Measurements from ENCODE around the gene PAX7. TPM values are rescaled to one million over a fixed set of nuclear protein-coding genes. Genes with fewer than 3 reads are reported as not detected.
"Not testable (repeated sequence)": the region's sequence is repeated elsewhere in the genome, so short reads cannot be mapped to it uniquely, and the experiment has no call there.

The PAX7 gene
- total and polyA plus RNA-seq, 11 donors: not detected

- Histone ChIP-seq H3K4me3 (no peak overlapping the region), H3K36me3 (no peaks in the 10 kb centered on the region), H3K27ac (no peak overlapping the region), H3K27me3 (peaks cover 0 to 43% (median 9%) of the 10 kb centered on the region in 9 donors), H3K9me3 (peaks cover 0 to 11% (median 1%) of the 10 kb centered on the region in 12 donors), H3K4me1 (no peaks in the 10 kb centered on the region)
- TF ChIP-seq POLR2A (IDR thresholded peaks at IDR 0.05) (no peak), CTCF (IDR thresholded peaks at IDR 0.05) (no peak)
- ATAC-seq: no peak
- WGBS, 4 donors: 54 to 72% (median 62%) methylated on average over 13 to 14 of the region's 14 CpGs
- DNase-seq: no peak
- intact Hi-C loops (cut with DNase I): no loop called here
Observed at GRCh38 chr1:18761948-18762840, 131.5 kb downstream of the PAX7 start.

- intact Hi-C loops (cut with DNase I): no loop called here
- TF ChIP-seq POLR2A (IDR thresholded peaks at IDR 0.05): no peak
- TF ChIP-seq CTCF (IDR thresholded peaks at IDR 0.05): no peak
- Histone ChIP-seq H3K36me3 (no peaks in the 10 kb centered on the region), H3K4me3 (no peak overlapping the region), H3K27ac (no peak overlapping the region), H3K9me3 (no peaks in the 10 kb centered on the region), H3K27me3 (peaks cover 0 to 62% (median 14%) of the 10 kb centered on the region in 9 donors), H3K4me1 (no peaks in the 10 kb centered on the region)
- no peak for DNase-seq
- 31 to 42% (median 35%) methylated on average over 6 to 7 of the region's 7 CpGs for WGBS, 4 donors
- peak in 2 of 4 donors; percentile 26 to 46 for ATAC-seq
Observed at GRCh38 chr1:18764362-18764761, 133.7 kb downstream of the PAX7 start.

GRCh38 chr1:18765725-18766124 is 135.1 kb downstream of the PAX7 start:
- Histone ChIP-seq H3K4me1 (no peaks in the 10 kb centered on the region), H3K27me3 (peaks cover 0 to 66% (median 15%) of the 10 kb centered on the region in 9 donors), H3K4me3 (no peak overlapping the region), H3K36me3 (no peaks in the 10 kb centered on the region), H3K9me3 (no peaks in the 10 kb centered on the region), H3K27ac (no peak overlapping the region)
- TF ChIP-seq CTCF (IDR thresholded peaks at IDR 0.05): no peak
- no peak for TF ChIP-seq POLR2A (IDR thresholded peaks at IDR 0.05)
- DNase-seq (no peak), ATAC-seq (no peak)
- intact Hi-C loops (cut with DNase I): no loop called here
- 73 to 83% (median 77%) methylated on average over 6 to 7 of the region's 7 CpGs for WGBS, 4 donors

GRCh38 chr1:18766328-18766727 is 135.7 kb downstream of the PAX7 start:
- Histone ChIP-seq H3K27ac (no peak overlapping the region), H3K36me3 (no peaks in the 10 kb centered on the region), H3K4me1 (no peaks in the 10 kb centered on the region), H3K4me3 (no peak overlapping the region), H3K9me3 (no peaks in the 10 kb centered on the region), H3K27me3 (peaks cover 0 to 66% (median 15%) of the 10 kb centered on the region in 9 donors)
- DNase-seq (no peak), ATAC-seq (no peak)
- TF ChIP-seq CTCF (IDR thresholded peaks at IDR 0.05): no peak
- TF ChIP-seq POLR2A (IDR thresholded peaks at IDR 0.05): no peak
- intact Hi-C loops (cut with DNase I): no loop called here
- WGBS, 4 donors: 83 to 93% (median 85%) methylated on average over 2 of the region's 2 CpGs

- H3K4me1 ChIP-seq; H3K4me3 ChIP-seq; DNase-seq; H3K9me3 ChIP-seq; intact Hi-C loops (cut with DNase I); ATAC-seq; H3K27ac ChIP-seq; H3K36me3 ChIP-seq: not testable (repeated sequence)
- WGBS, 4 donors: 67 to 69% (median 69%) methylated on average over 5 of the region's 5 CpGs
- peaks cover 0 to 76% (median 16%) of the 10 kb centered on the region in 9 donors for H3K27me3 ChIP-seq
Observed at GRCh38 chr1:18767576-18767975, 136.9 kb downstream of the PAX7 start.

Data from heart left ventricle (tissue), 16 donors.